Measurements from ENCODE around the gene RHEB.

- TF ChIP-seq CTCF (IDR thresholded peaks at IDR 0.05) = no peak
- TF ChIP-seq EZH2 (IDR thresholded peaks at IDR 0.05; ENCODE audit: borderline replicate concordance, insufficient read depth, low read depth, low read length, poor library complexity, severe bottlenecking) = no peak
Measured at GRCh38 chr7:151501676-151502075, 18.0 kb downstream of the RHEB start.
